HTR-8/SVneo (cell line): ENCODE results near the gene TTLL12.

Experiments
- DNase-seq: peaks from one replicate; pipeline ENCODE4 v3.0.0; 2011; ENCODE audit warnings: low spot score, mixed read lengths; ENCODE audit not compliant: insufficient read length
- FAIRE-seq: peaks from 2 replicates; lab custom pipeline; 2011; peaks lifted over from hg19 to GRCh38; lab: Jason Lieb, UNC

TTLL12 gene

GRCh38 chr22:43177479-43177878 lies 9.5 kb downstream of the TTLL12 start:
- DNase-seq, result no peak

GRCh38 chr22:43176090-43176489 lies 10.8 kb downstream of the TTLL12 start:
- DNase-seq, result no peak
- no peak for FAIRE-seq

More at GRCh38 chr22:43177479-43177878, 9.5 kb downstream of the TTLL12 start:
- no peak for FAIRE-seq

GRCh38 chr22:43174941-43175531 lies 11.9 kb downstream of the TTLL12 start:
- DNase-seq, result no peak
- no peak for FAIRE-seq

- FAIRE-seq (no peak), DNase-seq (no peak)
Observed at GRCh38 chr22:43173976-43174720, 12.8 kb downstream of the TTLL12 start.

GRCh38 chr22:43173566-43173965 lies 13.4 kb downstream of the TTLL12 start:
- DNase-seq, result no peak
- no peak for FAIRE-seq

GRCh38 chr22:43172191-43172590 lies 14.7 kb downstream of the TTLL12 start:
- DNase-seq (no peak), FAIRE-seq (no peak)

- DNase-seq (no peak), FAIRE-seq (no peak)
Observed at GRCh38 chr22:43171607-43172006, 15.3 kb downstream of the TTLL12 start.

GRCh38 chr22:43171019-43171491 lies 15.9 kb downstream of the TTLL12 start:
- DNase-seq, result no peak
- no peak for FAIRE-seq

- DNase-seq (no peak), FAIRE-seq (no peak)
Observed at GRCh38 chr22:43170131-43170480, 16.8 kb downstream of the TTLL12 start.

GRCh38 chr22:43169310-43170130 lies 17.4 kb downstream of the TTLL12 start:
- FAIRE-seq, result no peak
- no peak for DNase-seq

- FAIRE-seq, result no peak
- DNase-seq, result no peak
Observed at GRCh38 chr22:43168471-43169309, 18.2 kb downstream of the TTLL12 start.

- FAIRE-seq, result no peak
Observed at GRCh38 chr22:43167001-43167589, 19.8 kb downstream of the TTLL12 start.

GRCh38 chr22:43166132-43166930 lies 20.6 kb downstream of the TTLL12 start:
- FAIRE-seq, result no peak
- DNase-seq, result no peak

More at GRCh38 chr22:43167001-43167589, 19.8 kb downstream of the TTLL12 start:
- no peak for DNase-seq

GRCh38 chr22:43164636-43165035 lies 22.3 kb downstream of the TTLL12 start:
- DNase-seq (no peak), FAIRE-seq (no peak)

- no peak for DNase-seq
- FAIRE-seq, result no peak
Observed at GRCh38 chr22:43163241-43163795, 23.6 kb downstream of the TTLL12 start.

- FAIRE-seq (no peak), DNase-seq (no peak)
Observed at GRCh38 chr22:43162412-43163150, 24.4 kb downstream of the TTLL12 start.

GRCh38 chr22:43160497-43161126 lies 26.3 kb downstream of the TTLL12 start:
- DNase-seq (no peak), FAIRE-seq (no peak)
